Neural cell (in vitro differentiated cells): ENCODE results near the gene CYB5R3. TPM values are rescaled to one million over a fixed set of nuclear protein-coding genes. Genes with fewer than 3 reads are reported as not detected.

Source experiments
- H2AFZ ChIP-seq: fragments of 200-600, 300-800 bp; sonication (generic), shearing (Covaris generic); 2 replicates; pipeline ENCODE4 v1.6.0; 2014; ENCODE audit warnings: low read depth, mild to moderate bottlenecking, antibody characterized with exemption, low read length, moderate library complexity
- H3F3A ChIP-seq: fragments of 200-600 bp; shearing (Covaris generic); 2 replicates; pipeline ENCODE4 v1.6.1; 2016; ENCODE audit warnings: mild to moderate bottlenecking, moderate library complexity, mixed read lengths, antibody characterized with exemption, low read length; ENCODE audit not compliant: insufficient read depth, poor library complexity, severe bottlenecking
- H3K27ac ChIP-seq: fragments of 200-600, 300-800 bp; sonication (generic), shearing (Covaris generic); 2 replicates; pipeline ENCODE4 v1.5.1; 2014; ENCODE audit warnings: mild to moderate bottlenecking, low read length, moderate library complexity
- H3K27me3 ChIP-seq: fragments of 300-800, 200-600 bp; sonication (generic), shearing (Covaris generic); 2 replicates; pipeline ENCODE4 v1.6.0; 2014; ENCODE audit warnings: mild to moderate bottlenecking, low read depth, low read length, moderate library complexity; ENCODE audit not compliant: insufficient read depth
- H3K36me3 ChIP-seq: fragments of 300-800, 200-600 bp; sonication (generic), shearing (Covaris generic); 2 replicates; pipeline ENCODE4 v1.5.1; 2014; ENCODE audit warnings: mild to moderate bottlenecking, antibody characterized with exemption, low read length, moderate library complexity; ENCODE audit not compliant: insufficient read depth
- H3K4me2 ChIP-seq: fragments of 300-800, 200-600 bp; sonication (generic), shearing (Covaris generic); 2 replicates; pipeline ENCODE4 v1.6.0; 2014; ENCODE audit warnings: mild to moderate bottlenecking, low read length
- H3K4me3 ChIP-seq: fragments of 300-800, 200-600 bp; sonication (generic), shearing (Covaris generic); 2 replicates; pipeline ENCODE4 v1.5.1; 2014; ENCODE audit warnings: mild to moderate bottlenecking, low read length, moderate library complexity
- H3K79me2 ChIP-seq: fragments of 200-600 bp; shearing (Covaris generic); replicated peaks from 2 replicates; pipeline ENCODE4 v1.6.0; 2014; ENCODE audit warnings: mild to moderate bottlenecking, low read length, moderate library complexity; ENCODE audit not compliant: insufficient read depth
- H3K9ac ChIP-seq: fragments of 300-800, 200-600 bp; sonication (generic), shearing (Covaris generic); 2 replicates; pipeline ENCODE4 v1.6.1; 2016; ENCODE audit warnings: mild to moderate bottlenecking, low read length, mixed read lengths
- H3K9me2 ChIP-seq: fragments of 200-600 bp; shearing (Covaris generic); 2 replicates; pipeline ENCODE4 v1.6.1; 2016; ENCODE audit warnings: mild to moderate bottlenecking, low read length, mixed read lengths; ENCODE audit not compliant: insufficient read depth
- H3K9me3 ChIP-seq: fragments of 200-600, 300-800 bp; sonication (generic), shearing (Covaris generic); 2 replicates; pipeline ENCODE4 v1.6.1; 2016; ENCODE audit warnings: mild to moderate bottlenecking, mixed run types, low read length, moderate library complexity, mixed read lengths
- H4K20me1 ChIP-seq: fragments of 200-600 bp; shearing (Covaris generic); 2 replicates; pipeline ENCODE4 v1.6.1; 2016; ENCODE audit warnings: mild to moderate bottlenecking, mixed run types; ENCODE audit not compliant: insufficient read depth
- CTCF ChIP-seq: fragments of 450-650 bp; IDR thresholded peaks from 2 replicates; pipeline ENCODE4 v1.5.1; 2014; ENCODE audit warnings: antibody characterized with exemption, mild to moderate bottlenecking, moderate library complexity; ENCODE audit not compliant: poor library complexity, severe bottlenecking
- EP300 ChIP-seq: fragments of 450-650 bp; conservative IDR thresholded peaks from 2 replicates; pipeline ENCODE4 v1.6.1; 2014; ENCODE audit warnings: antibody characterized with exemption, mild to moderate bottlenecking, moderate library complexity; ENCODE audit not compliant: poor library complexity, severe bottlenecking
- EZH2 ChIP-seq: fragments of 200-600, 300-800 bp; shearing (Covaris generic), sonication (generic); IDR thresholded peaks from 2 replicates; pipeline ENCODE4 v1.6.1; 2014; ENCODE audit warnings: antibody characterized with exemption, low read length, borderline replicate concordance, mild to moderate bottlenecking; ENCODE audit not compliant: insufficient read depth, poor library complexity, severe bottlenecking
- MXI1 ChIP-seq: fragments of 450-650 bp; conservative IDR thresholded peaks from 2 replicates; pipeline ENCODE4 v1.6.1; 2014; ENCODE audit warnings: antibody characterized with exemption, mild to moderate bottlenecking; ENCODE audit not compliant: poor library complexity, severe bottlenecking
- POLR2AphosphoS5 ChIP-seq: IDR thresholded peaks from 2 replicates; pipeline ENCODE4 v1.6.1; 2012
- RAD21 ChIP-seq: fragments of 450-650 bp; conservative IDR thresholded peaks from 2 replicates; pipeline ENCODE4 v1.6.1; 2014; ENCODE audit warnings: antibody characterized with exemption, mild to moderate bottlenecking, moderate library complexity
- SMC3 ChIP-seq: fragments of 450-650 bp; conservative IDR thresholded peaks from 2 replicates; pipeline ENCODE4 v1.6.1; 2014; ENCODE audit warnings: antibody characterized with exemption, mild to moderate bottlenecking, moderate library complexity; ENCODE audit not compliant: poor library complexity
- TAF1 ChIP-seq: IDR thresholded peaks from 2 replicates; pipeline ENCODE4 v1.6.1; 2012; ENCODE audit warnings: low read depth
- polyA plus RNA-seq: library from polyadenylated mRNA; depleted of rRNA; stranded (reverse); fragments of >200 nt; gene quantifications from 2 replicates; pipeline ENCODE4 v1.2.3, GENCODE V29; 2014
- TF ChIP-seq, protein P1 (sequence below): IDR thresholded peaks from 2 replicates; pipeline ENCODE4 v1.6.1; 2012; ENCODE audit warnings: borderline replicate concordance

Gene CYB5R3
- polyA plus RNA-seq, 1 donor from 2014 or later, result 20.2 TPM

DNA sequence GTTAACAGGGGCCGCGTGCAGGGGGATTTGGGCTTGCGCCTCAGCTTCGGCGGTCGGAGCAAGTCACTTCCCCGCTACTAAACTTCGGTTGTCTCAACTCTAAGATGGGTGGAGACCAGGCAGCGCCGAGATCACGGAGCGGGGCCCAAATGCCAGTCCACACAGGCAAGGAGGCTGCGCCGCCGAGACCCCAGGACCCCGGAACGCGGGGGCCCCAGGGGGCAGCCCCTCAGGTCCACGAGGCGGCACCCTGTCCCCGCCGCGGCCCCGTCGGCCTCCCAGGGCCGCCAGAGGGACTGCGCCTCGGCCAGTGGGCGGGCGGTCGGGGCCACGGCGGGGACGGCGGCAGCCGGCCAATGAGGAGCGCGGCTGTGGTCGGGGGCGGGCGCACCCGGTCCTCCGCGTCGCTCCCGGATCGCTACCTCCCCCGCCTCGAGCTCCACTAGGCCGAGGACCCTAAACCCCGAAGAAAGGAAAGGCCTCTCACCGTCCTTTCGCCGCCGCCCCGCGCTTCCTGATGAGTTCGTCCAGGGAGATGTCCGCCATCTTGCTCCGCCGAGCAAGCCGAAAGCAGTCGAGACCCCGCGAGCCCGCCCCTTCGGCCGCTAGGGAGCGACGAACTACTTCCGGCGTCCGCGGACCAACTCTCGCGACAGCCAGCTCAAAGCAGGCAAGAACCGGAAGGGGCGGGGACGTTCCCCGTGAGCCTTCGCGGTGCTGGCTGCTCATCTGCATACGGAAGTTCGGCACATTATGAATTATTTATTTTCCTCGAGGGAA lies 34.7 kb downstream of the CYB5R3 start, which contains the start of gene POLDIP3:
Gene POLDIP3 (minus strand): TSS at position 572 of the 780 bp plus-strand sequence. CDS start 26 bp downstream, at position 546.
- Histone ChIP-seq H3K36me3 (no peaks in the 10 kb centered on the region), H3K27ac (peak within 1 kb of the TSS; percentile 96), H3K9me3 (no peaks in the 10 kb centered on the region), H3K9ac (peak within 1 kb of the TSS; percentile 89), H3K4me2 (peak within 1 kb of the TSS; percentile 73), H3K79me2 (peaks cover 41% of the 10 kb centered on the region), H4K20me1 (peaks cover 3% of the 10 kb centered on the region), H3K9me2 (no peaks in the 10 kb centered on the region), H3F3A (peaks cover 4% of the 10 kb centered on the region), H2AFZ (peak within 1 kb of the TSS; percentile 51), H3K4me3 (peak within 1 kb of the TSS; percentile 97), H3K27me3 (no peaks in the 10 kb centered on the region)
- TF ChIP-seq RAD21 (no peak), EP300 (no peak), POLR2AphosphoS5 (peak; percentile 72), SMC3 (no peak), EZH2 (no peak), TAF1 (no peak), MXI1 (peak; percentile 39), CTCF (peak; percentile 63)
- TF ChIP-seq, protein P1, sequence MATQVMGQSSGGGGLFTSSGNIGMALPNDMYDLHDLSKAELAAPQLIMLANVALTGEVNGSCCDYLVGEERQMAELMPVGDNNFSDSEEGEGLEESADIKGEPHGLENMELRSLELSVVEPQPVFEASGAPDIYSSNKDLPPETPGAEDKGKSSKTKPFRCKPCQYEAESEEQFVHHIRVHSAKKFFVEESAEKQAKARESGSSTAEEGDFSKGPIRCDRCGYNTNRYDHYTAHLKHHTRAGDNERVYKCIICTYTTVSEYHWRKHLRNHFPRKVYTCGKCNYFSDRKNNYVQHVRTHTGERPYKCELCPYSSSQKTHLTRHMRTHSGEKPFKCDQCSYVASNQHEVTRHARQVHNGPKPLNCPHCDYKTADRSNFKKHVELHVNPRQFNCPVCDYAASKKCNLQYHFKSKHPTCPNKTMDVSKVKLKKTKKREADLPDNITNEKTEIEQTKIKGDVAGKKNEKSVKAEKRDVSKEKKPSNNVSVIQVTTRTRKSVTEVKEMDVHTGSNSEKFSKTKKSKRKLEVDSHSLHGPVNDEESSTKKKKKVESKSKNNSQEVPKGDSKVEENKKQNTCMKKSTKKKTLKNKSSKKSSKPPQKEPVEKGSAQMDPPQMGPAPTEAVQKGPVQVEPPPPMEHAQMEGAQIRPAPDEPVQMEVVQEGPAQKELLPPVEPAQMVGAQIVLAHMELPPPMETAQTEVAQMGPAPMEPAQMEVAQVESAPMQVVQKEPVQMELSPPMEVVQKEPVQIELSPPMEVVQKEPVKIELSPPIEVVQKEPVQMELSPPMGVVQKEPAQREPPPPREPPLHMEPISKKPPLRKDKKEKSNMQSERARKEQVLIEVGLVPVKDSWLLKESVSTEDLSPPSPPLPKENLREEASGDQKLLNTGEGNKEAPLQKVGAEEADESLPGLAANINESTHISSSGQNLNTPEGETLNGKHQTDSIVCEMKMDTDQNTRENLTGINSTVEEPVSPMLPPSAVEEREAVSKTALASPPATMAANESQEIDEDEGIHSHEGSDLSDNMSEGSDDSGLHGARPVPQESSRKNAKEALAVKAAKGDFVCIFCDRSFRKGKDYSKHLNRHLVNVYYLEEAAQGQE, result no peak

- peak overlapping the region; percentile 51 for H2AFZ ChIP-seq
- peaks cover 41% of the 10 kb centered on the region for H3K79me2 ChIP-seq
- peaks cover 4% of the 10 kb centered on the region for H3F3A ChIP-seq
Measured at GRCh38 chr22:42613872-42614301, 35.3 kb downstream of the CYB5R3 start.

More at GRCh38 chr22:42613872-42614301, 35.3 kb downstream of the CYB5R3 start:
- H3K27ac ChIP-seq, result peak overlapping the region; percentile 96
- H3K9me3 ChIP-seq, result no peaks in the 10 kb centered on the region
- H3K4me3 ChIP-seq, result peak overlapping the region; percentile 97
- H3K27me3 ChIP-seq, result no peaks in the 10 kb centered on the region
- H3K9ac ChIP-seq, result peak overlapping the region; percentile 89
- TF ChIP-seq POLR2AphosphoS5, result no peak
- no peak for TF ChIP-seq TAF1
- no peak for TF ChIP-seq CTCF
- no peak for TF ChIP-seq MXI1
- TF ChIP-seq EP300, result no peak
- TF ChIP-seq RAD21, result no peak
- TF ChIP-seq, protein P1, result no peak
- TF ChIP-seq EZH2, result no peak
- TF ChIP-seq SMC3, result no peak
- no peaks in the 10 kb centered on the region for H3K36me3 ChIP-seq
- H3K4me2 ChIP-seq, result peak overlapping the region; percentile 73
- H4K20me1 ChIP-seq, result peaks cover 3% of the 10 kb centered on the region
- H3K9me2 ChIP-seq, result no peaks in the 10 kb centered on the region
